Transverse colon (tissue), 3 donors: ENCODE data around the gene CNPPD1.
"Not testable (repeated sequence)": the region's sequence is repeated elsewhere in the genome, so short reads cannot be mapped to it uniquely, and the experiment has no call there.

Experiments used
- CTCF ChIP-seq, 5 experiments: fragments of 200-600 bp in 3 of 5; fragments of 450-650 bp in 2 of 5; sonication (generic) in 3 of 5; IDR thresholded peaks; 1 replicate in 2 of 5; 2 replicates in 3 of 5; pipeline ENCODE4 v1.5.1; 2016 to 2017; ENCODE audit warnings: antibody characterized with exemption in 5 of 5, inconsistent platforms in 3 of 5, mild to moderate bottlenecking in 2 of 5, moderate library complexity in 1 of 5
- POLR2A ChIP-seq: fragments of 450-650 bp; IDR thresholded peaks from one replicate; pipeline ENCODE4 v1.6.1; 2016; ENCODE audit warnings: antibody characterized with exemption, mild to moderate bottlenecking, moderate library complexity

- TF ChIP-seq POLR2A; CTCF (IDR thresholded peaks at IDR 0.05): not testable (repeated sequence)
Observed at GRCh38 chr2:219200502-219201326, 24.0 kb upstream of the CNPPD1 start.
